AG04449 (cell line): ENCODE data around the gene MRPS27.

ENCODE experiments used
- CTCF ChIA-PET: fragments of 350-600 bp; formaldehyde crosslinking; extraction: SDS; loops from one replicate; lab custom pipeline; 2021; ENCODE audit warnings: antibody characterized with exemption; lab: Yijun Ruan, JAX
- POLR2A ChIA-PET: fragments of 400-600, 350-600 bp; formaldehyde crosslinking; extraction: SDS; loops from one replicate; lab custom pipeline; 2020; ENCODE audit warnings: antibody characterized with exemption, inconsistent platforms; lab: Yijun Ruan, JAX
- DNase-seq: peaks from one replicate; pipeline ENCODE4 v3.0.0-alpha.2; 2010; ENCODE audit warnings: low read depth, low spot score
- H3K4me3 ChIP-seq: 2 replicates; pipeline ENCODE4 v1.5.1; 2011; ENCODE audit warnings: low read depth, mild to moderate bottlenecking, control low read depth, low read length
- TF ChIP-seq, protein P1 (sequence below): IDR thresholded peaks from one replicate; pipeline ENCODE4 v1.5.1; 2011; ENCODE audit warnings: mild to moderate bottlenecking, moderate library complexity, low read length, control low read depth, inconsistent platforms; ENCODE audit not compliant: insufficient read depth; ENCODE audit errors: missing control alignments

Gene MRPS27

DNA sequence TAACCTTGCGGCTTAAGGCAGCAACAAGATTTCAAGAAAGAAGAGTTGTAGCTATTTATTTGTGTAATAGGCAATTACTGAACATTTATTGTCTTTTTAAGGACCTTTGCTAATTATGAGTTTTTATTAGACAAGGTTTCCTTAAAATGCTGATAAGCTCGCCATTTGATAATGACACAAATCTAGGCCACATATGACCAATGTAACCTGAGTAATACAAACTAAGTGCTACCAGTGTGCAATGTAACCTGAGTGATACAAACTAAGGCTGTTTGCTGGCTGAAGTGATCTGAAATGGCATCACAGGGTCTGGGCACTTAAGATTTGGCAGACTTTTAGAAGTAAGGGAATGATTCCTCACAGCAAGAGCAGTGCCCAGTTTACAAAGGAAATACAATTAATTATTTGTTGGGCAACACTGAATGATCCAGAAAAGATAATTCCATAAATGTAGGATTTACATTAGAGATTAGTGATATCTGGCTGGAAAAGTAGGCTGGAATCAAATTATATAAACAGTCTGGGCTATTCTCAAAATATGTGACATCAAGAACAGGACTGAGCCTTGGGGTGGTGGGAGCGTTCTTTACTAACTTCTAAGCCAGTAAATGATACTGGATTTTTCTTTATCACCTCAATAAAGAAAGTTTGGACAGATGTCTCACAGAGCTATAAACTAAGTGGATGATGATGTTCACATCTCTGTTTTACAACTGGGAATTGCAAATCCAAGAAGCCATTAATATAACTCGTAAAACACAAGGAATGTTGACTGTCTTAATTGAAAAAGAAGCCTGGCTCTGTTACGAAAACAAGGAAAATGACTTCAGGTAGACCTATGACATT lies 54.8 kb downstream of the MRPS27 start:
- ChIA-PET POLR2A (no interaction called here), CTCF (interaction anchor here (0.7 to 1.8 kb wide), 4 partner anchors 14 to 43 kb away, joined by 3 to 4 read pairs (median 3); no protein-coding TSS in a partner anchor)
- TF ChIP-seq, protein P1, sequence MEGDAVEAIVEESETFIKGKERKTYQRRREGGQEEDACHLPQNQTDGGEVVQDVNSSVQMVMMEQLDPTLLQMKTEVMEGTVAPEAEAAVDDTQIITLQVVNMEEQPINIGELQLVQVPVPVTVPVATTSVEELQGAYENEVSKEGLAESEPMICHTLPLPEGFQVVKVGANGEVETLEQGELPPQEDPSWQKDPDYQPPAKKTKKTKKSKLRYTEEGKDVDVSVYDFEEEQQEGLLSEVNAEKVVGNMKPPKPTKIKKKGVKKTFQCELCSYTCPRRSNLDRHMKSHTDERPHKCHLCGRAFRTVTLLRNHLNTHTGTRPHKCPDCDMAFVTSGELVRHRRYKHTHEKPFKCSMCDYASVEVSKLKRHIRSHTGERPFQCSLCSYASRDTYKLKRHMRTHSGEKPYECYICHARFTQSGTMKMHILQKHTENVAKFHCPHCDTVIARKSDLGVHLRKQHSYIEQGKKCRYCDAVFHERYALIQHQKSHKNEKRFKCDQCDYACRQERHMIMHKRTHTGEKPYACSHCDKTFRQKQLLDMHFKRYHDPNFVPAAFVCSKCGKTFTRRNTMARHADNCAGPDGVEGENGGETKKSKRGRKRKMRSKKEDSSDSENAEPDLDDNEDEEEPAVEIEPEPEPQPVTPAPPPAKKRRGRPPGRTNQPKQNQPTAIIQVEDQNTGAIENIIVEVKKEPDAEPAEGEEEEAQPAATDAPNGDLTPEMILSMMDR = no peak
- no peak for DNase-seq
- no peak overlapping the region for H3K4me3 ChIP-seq

DNA sequence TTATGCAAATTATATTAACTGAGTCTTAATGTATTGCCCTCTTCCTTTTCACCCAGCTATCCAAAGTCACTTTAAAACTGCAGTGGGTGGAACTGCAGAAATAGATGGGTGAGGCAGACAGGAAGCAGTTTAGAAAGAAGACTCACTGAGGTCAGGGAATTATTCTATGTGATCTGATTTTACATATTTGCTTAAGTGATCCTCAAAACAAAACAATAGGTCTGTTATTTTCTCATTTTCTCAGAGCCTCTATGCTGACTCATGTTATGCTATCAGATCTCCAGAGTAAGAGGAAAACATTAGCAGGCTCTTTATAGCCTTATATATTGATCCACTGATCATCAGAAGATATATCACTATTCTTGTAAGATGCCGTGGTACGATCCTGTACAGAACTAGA lies 63.5 kb downstream of the MRPS27 start:
- no peak for DNase-seq
- ChIA-PET POLR2A (no interaction called here), CTCF (interaction anchor here (1.4 to 3.9 kb wide), 2 partner anchors 12 kb away, joined by 4 to 12 read pairs; no protein-coding TSS in a partner anchor)
- H3K4me3 ChIP-seq = no peak overlapping the region
- TF ChIP-seq, protein P1 = no peak

DNA sequence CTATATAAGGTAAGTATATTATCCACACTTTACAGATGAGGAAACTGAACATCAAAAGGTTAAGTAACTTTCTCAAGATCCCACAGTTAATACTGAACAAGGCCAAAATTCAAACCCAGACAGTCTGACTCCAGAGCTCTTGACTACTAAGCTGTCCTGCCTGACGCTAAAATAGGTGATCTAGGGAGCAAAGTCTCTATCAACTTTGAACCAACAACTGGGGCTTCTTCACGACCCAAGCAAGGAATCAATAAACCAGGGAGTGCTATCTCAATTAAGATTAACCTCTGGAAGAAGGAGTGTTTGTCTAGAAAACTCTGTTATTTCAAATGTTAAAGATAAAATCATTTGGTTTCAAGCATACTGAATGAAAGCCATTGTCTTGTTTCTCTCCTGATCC lies 64.4 kb downstream of the MRPS27 start:
- TF ChIP-seq, protein P1 = no peak
- ChIA-PET POLR2A (no interaction called here), CTCF (interaction anchor here (3.9 kb wide), 1 partner anchor 11 kb away, joined by 12 read pairs; no protein-coding TSS in a partner anchor)
- H3K4me3 ChIP-seq = no peak overlapping the region
- DNase-seq = no peak

DNA sequence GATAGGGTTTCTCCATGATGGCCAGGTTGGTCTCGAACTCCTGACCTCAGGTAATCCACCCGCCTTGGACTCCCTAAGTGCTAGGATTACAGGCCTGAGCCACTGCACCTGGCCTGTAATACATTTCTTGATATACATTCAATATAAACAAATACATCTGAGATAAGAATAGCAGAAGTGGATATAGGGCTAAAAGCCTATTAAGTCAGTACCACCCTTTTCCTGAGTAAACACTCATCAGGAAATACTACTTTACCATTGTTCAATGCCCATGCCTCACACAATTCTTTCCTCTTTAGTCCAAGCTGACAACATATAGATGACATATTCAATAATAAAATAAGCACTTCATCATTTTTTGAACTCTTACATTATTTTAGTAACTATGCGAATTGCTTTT lies 64.8 kb downstream of the MRPS27 start:
- no peak overlapping the region for H3K4me3 ChIP-seq

DNA sequence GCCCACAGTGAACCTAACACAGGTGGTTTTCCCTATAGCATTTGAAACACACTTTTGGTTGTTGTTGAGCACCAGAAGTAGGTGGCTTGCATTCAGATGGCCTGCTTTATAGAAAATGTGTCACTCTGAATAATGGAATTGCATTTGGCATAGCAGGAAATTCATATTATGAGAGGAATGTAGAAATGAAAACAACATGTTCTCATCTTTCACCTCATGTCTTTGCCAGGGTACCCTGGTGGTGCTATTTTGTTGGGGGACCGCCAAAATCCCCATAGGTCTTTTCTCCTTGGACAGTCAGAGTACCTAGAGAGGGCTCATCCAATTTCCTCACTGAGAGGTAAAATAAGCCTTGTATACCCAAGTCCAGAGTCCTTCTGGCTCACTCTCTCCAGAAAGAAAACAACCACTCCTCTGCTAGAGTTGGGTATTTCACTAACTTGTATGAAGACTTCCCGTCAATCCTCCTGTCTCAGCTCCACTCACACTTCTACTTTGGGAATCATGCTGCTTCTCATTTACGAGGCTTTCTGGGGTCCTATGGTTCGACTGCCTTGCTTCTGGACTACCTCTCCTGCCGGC lies 67.4 kb downstream of the MRPS27 start:
- CTCF ChIA-PET = interaction anchor here (0.9 to 3.9 kb wide), 4 partner anchors 8 to 28 kb away, joined by 3 to 19 read pairs (median 8); no protein-coding TSS in a partner anchor
- H3K4me3 ChIP-seq = no peak overlapping the region
- POLR2A ChIA-PET = no interaction called here
- TF ChIP-seq, protein P1 = no peak
- no peak for DNase-seq

More for the DNA sequence above, 64.8 kb downstream of the MRPS27 start:
- TF ChIP-seq, protein P1 = no peak
- DNase-seq = no peak
- ChIA-PET CTCF (interaction anchor here (1.3 to 3.9 kb wide), 3 partner anchors 10 to 25 kb away, joined by 6 to 19 read pairs (median 12); no protein-coding TSS in a partner anchor), POLR2A (no interaction called here)

DNA sequence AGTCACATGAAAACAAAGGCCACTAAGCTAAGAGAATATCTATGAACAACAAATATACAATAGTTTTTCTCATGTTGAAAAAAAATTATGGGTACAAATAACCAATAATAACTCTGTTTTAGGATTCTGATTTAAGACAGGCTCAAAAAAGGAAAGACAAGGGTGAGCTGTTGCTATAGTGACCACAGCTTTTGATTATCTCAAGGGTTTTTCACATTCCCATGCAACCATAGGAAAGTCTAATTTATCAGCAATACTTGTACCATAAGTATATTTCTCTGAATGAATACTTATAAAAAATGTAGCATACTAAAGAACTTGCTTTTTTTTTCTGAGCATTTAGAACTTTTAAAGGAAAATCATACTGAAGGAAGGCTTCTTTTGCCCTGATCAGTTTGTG lies 68.0 kb downstream of the MRPS27 start:
- no peak for DNase-seq
- H3K4me3 ChIP-seq = no peak overlapping the region
- TF ChIP-seq, protein P1 = no peak
- ChIA-PET POLR2A (no interaction called here), CTCF (interaction anchor here (0.7 to 1.0 kb wide), 4 partner anchors 14 to 57 kb away, joined by 3 to 4 read pairs (median 4); no protein-coding TSS in a partner anchor)
